ENCODE measurements around the gene SLC7A5.
A peak's percentile ranks its signal among the peaks of the same experiment; 100 is the strongest.
"Not testable (repeated sequence)": the region's sequence is repeated elsewhere in the genome, so short reads cannot be mapped to it uniquely, and the experiment has no call there.

The SLC7A5 gene

DNA sequence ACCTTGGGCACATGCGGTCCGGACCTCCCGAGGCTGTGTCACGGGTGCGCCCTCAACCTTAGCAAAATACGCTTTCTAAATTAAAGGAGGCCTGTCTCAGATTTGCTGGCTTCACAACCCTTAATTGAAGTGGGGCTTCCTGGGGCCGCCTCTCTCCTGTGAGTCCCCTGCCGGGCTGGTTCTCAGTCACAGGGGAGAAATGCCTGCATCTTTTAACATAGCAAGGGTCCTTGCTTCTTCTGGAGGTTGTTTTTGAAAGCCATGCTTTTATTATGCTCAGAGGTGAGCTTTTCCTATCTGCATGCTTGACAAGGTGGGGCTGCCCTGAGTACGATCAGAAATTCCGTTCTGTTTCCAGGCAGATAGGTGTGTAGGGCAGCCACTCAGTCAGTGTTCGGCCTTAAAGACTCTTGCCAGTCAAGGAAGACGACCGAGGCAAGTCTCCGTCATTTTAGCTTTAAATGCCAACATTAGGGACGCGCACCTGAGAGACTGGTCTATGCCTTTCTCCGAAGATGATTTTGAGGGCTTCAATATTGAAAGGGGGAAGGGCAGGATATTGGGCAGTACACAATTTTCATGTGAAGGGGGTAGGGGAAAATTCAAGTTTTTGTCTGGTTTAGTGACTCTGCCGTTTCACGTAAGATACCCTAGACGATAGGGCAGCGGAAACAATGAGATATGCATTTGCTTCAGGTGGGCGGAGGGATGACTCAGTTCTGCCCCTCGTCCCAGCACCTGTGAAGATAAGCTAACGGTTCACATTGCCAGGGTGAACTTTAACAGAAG, 5.5 kb upstream of the SLC7A5 start:
- no peak for DNase-seq (ENCODE audit: extremely low spot score)
- CTCF ChIA-PET: interaction anchor here (0.5 to 2.2 kb wide), 2 partner anchors 66 to 96 kb away, joined by 3 to 11 read pairs; no protein-coding TSS in a partner anchor
- no peak for TF ChIP-seq FOXA1 (IDR thresholded peaks at IDR 0.05)
- TF ChIP-seq FOXM1 (IDR thresholded peaks at IDR 0.05; ENCODE audit: borderline replicate concordance): no peak
- no peak for TF ChIP-seq HDGF (IDR thresholded peaks at IDR 0.05; ENCODE audit: borderline replicate concordance)
- TF ChIP-seq TARDBP (IDR thresholded peaks at IDR 0.05): no peak
- TF ChIP-seq ARNT (IDR thresholded peaks at IDR 0.05): no peak
- no peak for TF ChIP-seq L3MBTL2 (conservative IDR thresholded peaks at IDR 0.05)
- TF ChIP-seq SUZ12 (IDR thresholded peaks at IDR 0.05): no peak
- TF ChIP-seq ELF4 (IDR thresholded peaks at IDR 0.05): no peak
- TF ChIP-seq NFRKB (IDR thresholded peaks at IDR 0.05): no peak
- TF ChIP-seq LEF1 (IDR thresholded peaks at IDR 0.05; ENCODE audit: borderline replicate concordance): no peak
- no peak for TF ChIP-seq SP1 (IDR thresholded peaks at IDR 0.05)
- TF ChIP-seq CTBP1 (IDR thresholded peaks at IDR 0.05; ENCODE audit: borderline replicate concordance): no peak
- no peak for TF ChIP-seq ZNF384 (IDR thresholded peaks at IDR 0.05)
- no peak for TF ChIP-seq BHLHE40 (IDR thresholded peaks at IDR 0.05; ENCODE audit: borderline replicate concordance)
- no peak for TF ChIP-seq FOXK2 (IDR thresholded peaks at IDR 0.05)
- TF ChIP-seq, protein P1, sequence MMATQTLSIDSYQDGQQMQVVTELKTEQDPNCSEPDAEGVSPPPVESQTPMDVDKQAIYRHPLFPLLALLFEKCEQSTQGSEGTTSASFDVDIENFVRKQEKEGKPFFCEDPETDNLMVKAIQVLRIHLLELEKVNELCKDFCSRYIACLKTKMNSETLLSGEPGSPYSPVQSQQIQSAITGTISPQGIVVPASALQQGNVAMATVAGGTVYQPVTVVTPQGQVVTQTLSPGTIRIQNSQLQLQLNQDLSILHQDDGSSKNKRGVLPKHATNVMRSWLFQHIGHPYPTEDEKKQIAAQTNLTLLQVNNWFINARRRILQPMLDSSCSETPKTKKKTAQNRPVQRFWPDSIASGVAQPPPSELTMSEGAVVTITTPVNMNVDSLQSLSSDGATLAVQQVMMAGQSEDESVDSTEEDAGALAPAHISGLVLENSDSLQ (IDR thresholded peaks at IDR 0.05): no peak
- POLR2A ChIA-PET: interaction anchor here (1.2 to 1.5 kb wide), 2 partner anchors 9 to 96 kb away, joined by 3 to 5 read pairs; no protein-coding TSS in a partner anchor

GRCh38 chr16:87870418-87871291, 1.3 kb upstream of the SLC7A5 start:
- ChIA-PET CTCF (interaction anchor here (0.6 to 4.3 kb wide), 13 partner anchors 11 to 106 kb away, joined by 3 to 69 read pairs (median 4); no protein-coding TSS in a partner anchor), POLR2A (interaction anchor here (1.5 to 2.0 kb wide), 7 partner anchors 10 to 105 kb away, joined by 3 to 22 read pairs (median 6); partner anchors contain the start of gene KLHDC4)
- not testable (repeated sequence) for DNase-seq (ENCODE audit: extremely low spot score)

DNA sequence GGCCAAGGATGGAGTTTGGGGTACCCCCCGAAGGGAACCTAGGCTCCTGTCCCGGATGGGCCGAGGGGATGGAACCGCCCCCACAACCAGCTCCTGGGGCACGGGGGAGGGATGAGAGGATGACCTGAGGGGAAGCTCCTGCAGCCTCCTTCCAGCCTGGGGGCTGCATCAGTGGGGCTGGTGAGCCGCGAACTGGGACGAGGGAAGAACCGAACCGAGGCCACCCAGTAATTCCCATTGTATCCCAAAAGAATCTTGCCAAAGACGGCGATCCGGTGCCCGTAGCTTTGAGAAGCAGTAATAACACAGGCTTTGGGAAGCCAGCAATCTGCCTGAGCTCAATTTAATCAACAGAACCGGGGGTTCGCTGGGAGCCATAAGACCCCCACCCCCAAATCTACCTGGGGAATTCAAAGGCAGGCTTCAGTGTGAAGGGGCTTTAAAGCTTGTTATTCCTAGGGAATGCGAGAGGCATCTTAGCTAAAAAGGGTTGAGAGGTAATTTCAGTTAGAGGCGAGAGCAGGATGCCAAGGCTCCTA, 641 bp upstream of the SLC7A5 start:
- not testable (repeated sequence) for DNase-seq (ENCODE audit: extremely low spot score)
- CTCF ChIA-PET: interaction anchor here (1.4 to 4.3 kb wide), 4 partner anchors 11 to 90 kb away, joined by 3 to 69 read pairs (median 4); no protein-coding TSS in a partner anchor
- POLR2A ChIA-PET: interaction anchor here (0.6 to 2.8 kb wide), 9 partner anchors 10 to 104 kb away, joined by 3 to 31 read pairs (median 5); partner anchors contain the start of gene KLHDC4

- POLR2A ChIA-PET: interaction anchor here (1.1 to 2.8 kb wide), 6 partner anchors 8 to 103 kb away, joined by 5 to 31 read pairs (median 12); partner anchors contain the start of gene KLHDC4
- TF ChIP-seq L3MBTL2 (conservative IDR thresholded peaks at IDR 0.05): peak; percentile 62; the same call in 1 of the 2 replicates
- CTCF ChIA-PET: interaction anchor here (0.6 to 4.3 kb wide), 4 partner anchors 19 to 92 kb away, joined by 4 to 69 read pairs (median 8); no protein-coding TSS in a partner anchor
- DNase-seq (ENCODE audit: extremely low spot score): not testable (repeated sequence)
These were observed 865 bp downstream of the SLC7A5 start for GRCh38 chr16:87868254-87869029.

- DNase-seq (ENCODE audit: extremely low spot score): not testable (repeated sequence)
- CTCF ChIA-PET: interaction anchor here (0.7 to 1.5 kb wide), 3 partner anchors 14 to 71 kb away, joined by 4 to 7 read pairs (median 6); no protein-coding TSS in a partner anchor
- POLR2A ChIA-PET: interaction anchor here (1.0 to 3.3 kb wide), 3 partner anchors 10 to 16 kb away, joined by 3 to 16 read pairs (median 3); no protein-coding TSS in a partner anchor
These were observed 3.3 kb downstream of the SLC7A5 start for GRCh38 chr16:87865902-87866555.

DNA sequence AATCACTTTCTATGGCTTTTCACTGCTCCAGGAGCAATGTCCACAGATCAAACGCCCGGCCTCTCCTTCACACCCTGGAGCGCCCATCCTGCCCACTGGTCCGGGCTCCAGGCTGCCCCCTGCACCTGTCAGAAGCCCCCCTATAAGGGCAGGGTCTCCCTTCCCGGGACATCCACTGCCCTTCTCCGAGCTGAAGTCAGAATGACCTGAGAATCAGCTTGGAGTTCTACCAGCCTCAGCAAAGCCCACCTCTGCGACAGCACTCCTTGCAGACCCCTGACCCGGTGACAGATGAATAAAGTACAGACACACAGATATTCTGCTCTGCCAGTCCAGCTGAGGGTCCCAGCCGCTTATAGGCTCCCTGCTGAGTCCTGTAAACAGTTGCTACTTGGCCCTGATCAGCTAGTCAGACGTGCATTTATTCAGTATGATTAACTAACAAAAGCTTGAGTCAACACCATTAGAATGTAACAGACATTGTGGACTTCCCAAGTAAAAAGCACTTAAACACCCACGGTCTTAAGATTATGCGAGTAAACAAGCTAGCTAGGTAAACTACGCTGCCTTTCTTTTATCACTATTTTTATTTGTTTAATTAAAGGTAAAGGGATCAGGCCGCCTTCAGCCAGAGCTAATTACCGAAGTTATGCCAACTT, 4.8 kb downstream of the SLC7A5 start:
- no peak for DNase-seq (ENCODE audit: extremely low spot score)
- TF ChIP-seq CTBP1 (IDR thresholded peaks at IDR 0.05; ENCODE audit: borderline replicate concordance): no peak
- TF ChIP-seq FOXK2 (IDR thresholded peaks at IDR 0.05): no peak
- TF ChIP-seq BHLHE40 (IDR thresholded peaks at IDR 0.05; ENCODE audit: borderline replicate concordance): no peak
- no peak for TF ChIP-seq FOXA1 (IDR thresholded peaks at IDR 0.05)
- no peak for TF ChIP-seq TARDBP (IDR thresholded peaks at IDR 0.05)
- no peak for TF ChIP-seq ELF4 (IDR thresholded peaks at IDR 0.05)
- no peak for TF ChIP-seq ARNT (IDR thresholded peaks at IDR 0.05)
- no peak for TF ChIP-seq HDGF (IDR thresholded peaks at IDR 0.05; ENCODE audit: borderline replicate concordance)
- no peak for TF ChIP-seq LEF1 (IDR thresholded peaks at IDR 0.05; ENCODE audit: borderline replicate concordance)
- no peak for TF ChIP-seq SP1 (IDR thresholded peaks at IDR 0.05)
- no peak for TF ChIP-seq NFRKB (IDR thresholded peaks at IDR 0.05)
- no peak for TF ChIP-seq ZNF384 (IDR thresholded peaks at IDR 0.05)
- TF ChIP-seq SUZ12 (IDR thresholded peaks at IDR 0.05): no peak
- no peak for TF ChIP-seq FOXM1 (IDR thresholded peaks at IDR 0.05; ENCODE audit: borderline replicate concordance)
- no peak for TF ChIP-seq L3MBTL2 (conservative IDR thresholded peaks at IDR 0.05)
- TF ChIP-seq, protein P1 (IDR thresholded peaks at IDR 0.05): no peak
- CTCF ChIA-PET: interaction anchor here (1.5 kb wide), 1 partner anchor 14 kb away, joined by 6 read pairs; no protein-coding TSS in a partner anchor
- POLR2A ChIA-PET: interaction anchor here (1.0 to 3.3 kb wide), 3 partner anchors 12 to 85 kb away, joined by 3 to 16 read pairs (median 3); no protein-coding TSS in a partner anchor

DNA sequence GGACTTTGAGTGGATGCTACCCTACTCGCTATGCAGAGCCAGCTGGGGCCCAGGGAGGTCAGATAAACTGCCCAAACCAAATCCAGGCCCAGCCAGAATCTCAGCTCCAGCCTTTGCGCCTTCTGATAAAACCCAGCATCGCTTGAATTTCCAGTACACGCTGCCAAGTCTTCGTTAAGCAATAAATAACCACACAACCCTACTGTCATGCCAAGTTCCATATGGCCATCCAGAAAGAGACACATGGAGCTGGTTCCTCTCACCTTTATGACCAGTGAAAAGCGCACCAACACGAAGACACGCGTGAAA, 6.0 kb downstream of the SLC7A5 start:
- DNase-seq (ENCODE audit: extremely low spot score); CTCF ChIA-PET; POLR2A ChIA-PET: not testable (repeated sequence)

GRCh38 chr16:87862597-87863326, 6.5 kb downstream of the SLC7A5 start:
- CTCF ChIA-PET; POLR2A ChIA-PET; DNase-seq (ENCODE audit: extremely low spot score): not testable (repeated sequence)

All from HEK293T (cell line).